Lower lobe of right lung (tissue), 2 donors: ENCODE results near the gene GADD45A. TPM values are rescaled to one million over a fixed set of nuclear protein-coding genes. Genes with fewer than 3 reads are reported as not detected.

Source experiments
- ATAC-seq, 2 donors: fragments of 200-7000 bp; cut with Tn5 transposase; one replicate each; pipeline ENCODE4 v1.9.1; 2020 to 2022; ENCODE audit warnings: mild to moderate bottlenecking in 2 of 2, moderate library complexity in 2 of 2
- DNase-seq: peaks from one replicate; pipeline ENCODE4 v3.0.0-alpha.2; 2020
- H3K27ac ChIP-seq: fragments of 200-600 bp; one replicate; pipeline ENCODE4 v1.8.0; 2022
- H3K27me3 ChIP-seq: fragments of 200-600 bp; one replicate; pipeline ENCODE4 v1.8.0; 2022; ENCODE audit warnings: low read depth
- H3K36me3 ChIP-seq: fragments of 200-600 bp; one replicate; pipeline ENCODE4 v1.8.0; 2022; ENCODE audit warnings: mild to moderate bottlenecking
- H3K4me1 ChIP-seq: fragments of 200-600 bp; one replicate; pipeline ENCODE4 v1.8.0; 2022
- H3K4me3 ChIP-seq: fragments of 200-600 bp; one replicate; pipeline ENCODE4 v1.8.0; 2022; ENCODE audit warnings: mild to moderate bottlenecking
- H3K9me3 ChIP-seq: fragments of 200-600 bp; one replicate; pipeline ENCODE4 v1.8.0; 2022
- intact Hi-C: fragments of 100-400 bp; cut with DNase I; formaldehyde crosslinking; loops from one replicate; pipeline ENCODE4 v1.11.0; 2022
- total RNA-seq: library from RNA; stranded (reverse); fragmentation: NEBNext Ultra II Directional; extraction: Animal tissue kit (Norgen Biotek cat#: 25700); gene quantifications from one replicate; pipeline ENCODE4 v1.2.1, GENCODE V29; 2021
- TF ChIP-seq, protein P1 (sequence below): fragments of 200-600 bp; IDR thresholded peaks from one replicate; pipeline ENCODE4 v1.8.0; 2022; ENCODE audit warnings: antibody characterized with exemption, mild to moderate bottlenecking
- donor health status: DM: no; HTN: yes; CAD: no; lungs with severe emphysema.

Gene GADD45A
- total RNA-seq, 1 donor from 2014 or later, result 13.6 TPM

- TF ChIP-seq, protein P1, sequence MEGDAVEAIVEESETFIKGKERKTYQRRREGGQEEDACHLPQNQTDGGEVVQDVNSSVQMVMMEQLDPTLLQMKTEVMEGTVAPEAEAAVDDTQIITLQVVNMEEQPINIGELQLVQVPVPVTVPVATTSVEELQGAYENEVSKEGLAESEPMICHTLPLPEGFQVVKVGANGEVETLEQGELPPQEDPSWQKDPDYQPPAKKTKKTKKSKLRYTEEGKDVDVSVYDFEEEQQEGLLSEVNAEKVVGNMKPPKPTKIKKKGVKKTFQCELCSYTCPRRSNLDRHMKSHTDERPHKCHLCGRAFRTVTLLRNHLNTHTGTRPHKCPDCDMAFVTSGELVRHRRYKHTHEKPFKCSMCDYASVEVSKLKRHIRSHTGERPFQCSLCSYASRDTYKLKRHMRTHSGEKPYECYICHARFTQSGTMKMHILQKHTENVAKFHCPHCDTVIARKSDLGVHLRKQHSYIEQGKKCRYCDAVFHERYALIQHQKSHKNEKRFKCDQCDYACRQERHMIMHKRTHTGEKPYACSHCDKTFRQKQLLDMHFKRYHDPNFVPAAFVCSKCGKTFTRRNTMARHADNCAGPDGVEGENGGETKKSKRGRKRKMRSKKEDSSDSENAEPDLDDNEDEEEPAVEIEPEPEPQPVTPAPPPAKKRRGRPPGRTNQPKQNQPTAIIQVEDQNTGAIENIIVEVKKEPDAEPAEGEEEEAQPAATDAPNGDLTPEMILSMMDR, result no peak
- no peak for DNase-seq
These were observed 36.2 kb upstream of the GADD45A start for GRCh38 chr1:67648582-67649326.

GRCh38 chr1:67650061-67650460, 34.9 kb upstream of the GADD45A start:
- Histone ChIP-seq H3K27me3 (no peaks in the 10 kb centered on the region), H3K36me3 (no peaks in the 10 kb centered on the region), H3K4me3 (no peak overlapping the region), H3K9me3 (no peaks in the 10 kb centered on the region), H3K27ac (no peak overlapping the region), H3K4me1 (peaks cover 19% of the 10 kb centered on the region)
- ATAC-seq, result no peak
- intact Hi-C loops, result no loop called here
- TF ChIP-seq, protein P1, result no peak
- DNase-seq, result no peak

More at GRCh38 chr1:67648582-67649326, 36.2 kb upstream of the GADD45A start:
- Histone ChIP-seq H3K4me3 (no peak overlapping the region), H3K9me3 (no peaks in the 10 kb centered on the region), H3K4me1 (peaks cover 19% of the 10 kb centered on the region), H3K27ac (no peak overlapping the region), H3K27me3 (no peaks in the 10 kb centered on the region), H3K36me3 (no peaks in the 10 kb centered on the region)
- ATAC-seq, result no peak
- intact Hi-C loops, result no loop called here

DNA sequence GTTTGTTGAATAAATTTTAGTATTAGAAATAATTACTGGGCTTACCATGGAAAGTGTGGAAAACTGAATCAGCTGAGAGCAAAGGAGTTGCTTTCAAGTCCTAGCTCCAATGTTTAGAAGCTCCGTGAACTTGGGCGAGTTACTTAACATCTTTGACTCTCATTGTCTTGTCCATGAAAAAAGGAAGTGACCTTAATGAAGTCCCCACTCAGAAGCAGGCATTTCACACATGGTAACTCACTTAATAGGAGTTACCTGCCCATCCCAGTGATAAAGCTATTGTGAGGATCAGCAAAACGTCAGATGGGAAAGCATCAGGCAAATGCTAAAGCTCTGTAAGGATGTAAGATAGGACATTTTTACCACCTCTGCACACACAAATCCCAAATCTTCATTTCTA, 34.0 kb upstream of the GADD45A start:
- Histone ChIP-seq H3K27me3 (no peaks in the 10 kb centered on the region), H3K4me3 (no peak overlapping the region), H3K27ac (no peak overlapping the region), H3K4me1 (peaks cover 11% of the 10 kb centered on the region), H3K36me3 (no peaks in the 10 kb centered on the region), H3K9me3 (no peaks in the 10 kb centered on the region)
- TF ChIP-seq, protein P1, result no peak
- ATAC-seq, result no peak
- DNase-seq, result no peak
- intact Hi-C loops, result no loop called here

GRCh38 chr1:67652800-67653199, 32.2 kb upstream of the GADD45A start:
- H3K36me3 ChIP-seq, result no peaks in the 10 kb centered on the region
- TF ChIP-seq, protein P1, result no peak
- no peak for DNase-seq
- no peak overlapping the region for H3K4me3 ChIP-seq
- no peaks in the 10 kb centered on the region for H3K27me3 ChIP-seq
- intact Hi-C loops, result no loop called here
- peak; percentile 29 to 32 for ATAC-seq
- no peak overlapping the region for H3K27ac ChIP-seq
- H3K4me1 ChIP-seq, result no peaks in the 10 kb centered on the region
- H3K9me3 ChIP-seq, result no peaks in the 10 kb centered on the region

GRCh38 chr1:67653304-67653703, 31.7 kb upstream of the GADD45A start:
- no peak for DNase-seq
- H3K4me1 ChIP-seq, result no peaks in the 10 kb centered on the region
- no peaks in the 10 kb centered on the region for H3K9me3 ChIP-seq
- H3K36me3 ChIP-seq, result no peaks in the 10 kb centered on the region
- no peaks in the 10 kb centered on the region for H3K27me3 ChIP-seq
- intact Hi-C loops, result no loop called here
- no peak overlapping the region for H3K27ac ChIP-seq
- no peak overlapping the region for H3K4me3 ChIP-seq
- TF ChIP-seq, protein P1, result no peak
- no peak for ATAC-seq
